H1 (cell line): Measurements from ENCODE around the gene ARMC5.

Experiments
- CHD1 ChIP-seq: IDR thresholded peaks from 2 replicates; pipeline ENCODE4 v1.6.1; 2012; ENCODE audit warnings: low read depth, low read length, improper control_type of control experiment
- CREB1 ChIP-seq: IDR thresholded peaks from 2 replicates; pipeline ENCODE4 v1.6.1; 2012; ENCODE audit warnings: inconsistent platforms
- JUND ChIP-seq: IDR thresholded peaks from 2 replicates; pipeline ENCODE4 v1.6.1; 2011; ENCODE audit warnings: mild to moderate bottlenecking, improper control_type of control experiment, low read length
- KDM1A ChIP-seq: fragments of 200-600, 300-600 bp; sonication (generic); IDR thresholded peaks from 2 replicates; pipeline ENCODE4 v1.7.1; 2016; ENCODE audit warnings: mild to moderate bottlenecking, low read length, borderline replicate concordance
- POLR2A ChIP-seq, 2 experiments: IDR thresholded peaks; 1 replicate in 1 of 2; 2 replicates in 1 of 2; pipeline ENCODE4 v1.6.1; 2011; ENCODE audit warnings: low read depth in 2 of 2, low read length in 2 of 2, mild to moderate bottlenecking in 2 of 2; ENCODE audit errors: control extremely low read depth in 1 of 2
- POLR2AphosphoS5 ChIP-seq: IDR thresholded peaks from 2 replicates; pipeline ENCODE4 v1.6.1; 2011; ENCODE audit warnings: low read depth, low read length
- RAD21 ChIP-seq, 2 experiments: IDR thresholded peaks in 1 of 2; conservative IDR thresholded peaks in 1 of 2; 2 replicates each; pipeline ENCODE4 v1.6.1; 2011; ENCODE audit warnings: low read depth in 2 of 2, low read length in 2 of 2, improper control_type of control experiment in 1 of 2, inconsistent platforms in 1 of 2, mild to moderate bottlenecking in 1 of 2, moderate library complexity in 1 of 2
- SIN3A ChIP-seq, 2 experiments: IDR thresholded peaks in 1 of 2; conservative IDR thresholded peaks in 1 of 2; 2 replicates each; pipeline ENCODE4 v1.6.1; 2011 to 2012; ENCODE audit warnings: low read length in 2 of 2, improper control_type of control experiment in 1 of 2, low read depth in 1 of 2, mild to moderate bottlenecking in 1 of 2
- TAF1 ChIP-seq: IDR thresholded peaks from 2 replicates; pipeline ENCODE4 v1.6.1; 2011; ENCODE audit warnings: mild to moderate bottlenecking, low read depth, low read length
- ZNF274 ChIP-seq: IDR thresholded peaks from 2 replicates; pipeline ENCODE4 v1.7.0; 2012; ENCODE audit warnings: low read length, borderline replicate concordance; ENCODE audit errors: extremely low read depth
- TF ChIP-seq, protein P1 (sequence below), 3 experiments: IDR thresholded peaks; 1 replicate in 2 of 3; 2 replicates in 1 of 3; pipeline versions ENCODE4 v1.5.1 to v1.6.1; 2011; ENCODE audit warnings: low read length in 3 of 3, mild to moderate bottlenecking in 3 of 3, inconsistent platforms in 2 of 3, low read depth in 1 of 3, moderate library complexity in 1 of 3; ENCODE audit not compliant: insufficient read depth in 1 of 3; ENCODE audit errors: control extremely low read depth in 1 of 3

- TF ChIP-seq, protein P1, sequence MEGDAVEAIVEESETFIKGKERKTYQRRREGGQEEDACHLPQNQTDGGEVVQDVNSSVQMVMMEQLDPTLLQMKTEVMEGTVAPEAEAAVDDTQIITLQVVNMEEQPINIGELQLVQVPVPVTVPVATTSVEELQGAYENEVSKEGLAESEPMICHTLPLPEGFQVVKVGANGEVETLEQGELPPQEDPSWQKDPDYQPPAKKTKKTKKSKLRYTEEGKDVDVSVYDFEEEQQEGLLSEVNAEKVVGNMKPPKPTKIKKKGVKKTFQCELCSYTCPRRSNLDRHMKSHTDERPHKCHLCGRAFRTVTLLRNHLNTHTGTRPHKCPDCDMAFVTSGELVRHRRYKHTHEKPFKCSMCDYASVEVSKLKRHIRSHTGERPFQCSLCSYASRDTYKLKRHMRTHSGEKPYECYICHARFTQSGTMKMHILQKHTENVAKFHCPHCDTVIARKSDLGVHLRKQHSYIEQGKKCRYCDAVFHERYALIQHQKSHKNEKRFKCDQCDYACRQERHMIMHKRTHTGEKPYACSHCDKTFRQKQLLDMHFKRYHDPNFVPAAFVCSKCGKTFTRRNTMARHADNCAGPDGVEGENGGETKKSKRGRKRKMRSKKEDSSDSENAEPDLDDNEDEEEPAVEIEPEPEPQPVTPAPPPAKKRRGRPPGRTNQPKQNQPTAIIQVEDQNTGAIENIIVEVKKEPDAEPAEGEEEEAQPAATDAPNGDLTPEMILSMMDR (IDR thresholded peaks at IDR 0.05; ENCODE audit: control extremely low read depth in 1 of 3, insufficient read depth in 1 of 3, low read depth in 1 of 3, low read length in 3 of 3) = no peak
- TF ChIP-seq POLR2AphosphoS5 = no peak
- no peak for TF ChIP-seq SIN3A (conservative IDR thresholded peaks at IDR 0.05 in 1 of 2, IDR thresholded peaks at IDR 0.05 in 1 of 2; ENCODE audit: low read depth in 1 of 2, low read length in 2 of 2)
- TF ChIP-seq ZNF274 = no peak
- TF ChIP-seq CHD1 = no peak
- no peak for TF ChIP-seq RAD21 (IDR thresholded peaks at IDR 0.05 in 1 of 2, conservative IDR thresholded peaks at IDR 0.05 in 1 of 2; ENCODE audit: low read depth in 2 of 2, low read length in 2 of 2)
- TF ChIP-seq TAF1 = no peak
- no peak for TF ChIP-seq POLR2A (IDR thresholded peaks at IDR 0.05; ENCODE audit: control extremely low read depth in 1 of 2, low read depth in 2 of 2, low read length in 2 of 2)
- TF ChIP-seq KDM1A = no peak
- no peak for TF ChIP-seq JUND
- TF ChIP-seq CREB1 = no peak
Observed at GRCh38 chr16:31451201-31451600, 8.1 kb upstream of the ARMC5 start.
